Daoy (cell line): ENCODE results near the gene TSEN15. TPM values are rescaled to one million over a fixed set of nuclear protein-coding genes. Genes with fewer than 3 reads are reported as not detected.

ENCODE experiments used
- DNase-seq: peaks from one replicate; pipeline ENCODE4 v3.0.0-alpha.2; 2015; ENCODE audit warnings: low read depth
- total RNA-seq: library from RNA; depleted of rRNA; stranded (reverse); fragments of >200 nt; shearing (Covaris generic); gene quantifications from 2 replicates; pipeline ENCODE4 v1.2.3, GENCODE V29; 2014; rRNA removed

Gene TSEN15
- total RNA-seq, 1 experiment from 2014 or later = 62.2 TPM

DNA sequence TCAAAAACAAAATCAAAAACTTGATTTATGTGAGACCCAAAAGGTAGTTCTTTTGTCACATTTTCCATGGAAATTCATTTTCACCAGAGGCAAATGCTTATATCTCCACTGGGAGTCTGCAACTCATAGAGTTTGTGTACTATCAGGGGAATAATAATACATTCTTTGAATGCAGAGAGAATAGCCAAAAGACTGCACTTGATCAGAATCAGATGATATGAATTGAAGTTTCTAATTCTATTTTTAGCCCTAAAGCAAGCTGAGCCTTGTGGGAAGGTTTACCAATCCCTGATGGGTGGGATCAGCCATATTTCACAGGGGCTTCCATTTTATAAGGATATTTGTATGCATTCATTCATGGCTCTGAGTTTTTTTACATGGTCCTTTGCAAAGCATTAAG, 49.6 kb downstream of the TSEN15 start:
- DNase-seq = no peak

- DNase-seq = no peak
Observed at GRCh38 chr1:184101571-184101970, 50.0 kb downstream of the TSEN15 start.

- peak; percentile 18 for DNase-seq
Observed at GRCh38 chr1:184110272-184111204, 59.0 kb downstream of the TSEN15 start.

DNA sequence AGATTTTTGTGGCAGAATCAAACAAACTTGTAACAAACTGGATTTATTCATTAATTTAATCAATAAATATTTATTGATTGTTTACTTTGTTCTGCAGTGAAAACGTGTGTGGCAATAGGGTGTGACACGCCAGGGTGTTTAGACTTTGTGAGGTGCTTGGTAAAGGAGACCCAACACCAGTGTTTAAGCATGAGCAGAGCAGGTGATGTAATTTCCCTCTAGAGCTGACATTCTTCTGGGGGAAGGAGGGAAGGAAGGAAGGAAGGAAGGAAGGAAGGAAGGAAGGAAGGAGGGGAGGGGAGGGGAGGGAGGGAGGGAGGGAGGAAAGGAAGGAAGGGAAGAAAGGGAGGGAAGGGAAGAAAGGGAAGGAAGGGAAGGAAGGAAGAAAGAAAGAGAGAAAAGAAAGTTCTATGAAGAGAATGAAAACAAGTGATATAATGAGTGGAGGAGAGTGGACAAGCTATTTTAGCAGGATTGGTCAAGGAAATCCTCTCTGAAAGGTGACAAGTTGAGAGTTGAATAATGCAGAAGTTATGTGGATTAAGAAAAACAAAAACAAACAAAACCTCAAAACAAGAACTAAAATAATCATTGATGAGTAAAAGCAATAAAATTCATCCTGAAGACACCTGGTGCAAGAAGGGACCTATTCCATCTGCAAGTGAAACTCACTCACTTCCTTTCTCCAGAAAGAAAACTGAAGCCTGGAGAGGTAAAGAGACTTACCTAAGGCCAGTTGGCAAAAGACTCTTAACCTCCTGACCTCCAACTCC, 60.8 kb downstream of the TSEN15 start:
- DNase-seq = no peak

DNA sequence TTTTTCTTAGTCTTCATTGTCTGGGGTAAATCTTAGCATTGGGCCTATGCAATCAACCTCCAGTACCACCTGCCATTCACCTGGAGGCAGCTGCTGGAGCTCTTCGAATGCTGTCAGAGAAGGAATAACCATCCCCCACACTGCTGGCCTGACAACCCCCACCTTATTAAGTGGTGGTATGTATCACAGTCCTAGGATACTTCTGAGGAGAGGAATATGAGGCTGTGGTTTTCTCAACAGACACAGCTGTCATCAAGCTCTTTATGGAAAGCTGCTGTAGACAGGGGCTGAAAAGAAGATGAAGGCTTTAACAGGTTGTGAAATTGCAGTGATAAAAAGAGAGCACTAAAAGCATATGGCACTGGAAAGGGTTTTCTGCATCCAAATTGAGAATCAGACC, 61.7 kb downstream of the TSEN15 start:
- no peak for DNase-seq

DNA sequence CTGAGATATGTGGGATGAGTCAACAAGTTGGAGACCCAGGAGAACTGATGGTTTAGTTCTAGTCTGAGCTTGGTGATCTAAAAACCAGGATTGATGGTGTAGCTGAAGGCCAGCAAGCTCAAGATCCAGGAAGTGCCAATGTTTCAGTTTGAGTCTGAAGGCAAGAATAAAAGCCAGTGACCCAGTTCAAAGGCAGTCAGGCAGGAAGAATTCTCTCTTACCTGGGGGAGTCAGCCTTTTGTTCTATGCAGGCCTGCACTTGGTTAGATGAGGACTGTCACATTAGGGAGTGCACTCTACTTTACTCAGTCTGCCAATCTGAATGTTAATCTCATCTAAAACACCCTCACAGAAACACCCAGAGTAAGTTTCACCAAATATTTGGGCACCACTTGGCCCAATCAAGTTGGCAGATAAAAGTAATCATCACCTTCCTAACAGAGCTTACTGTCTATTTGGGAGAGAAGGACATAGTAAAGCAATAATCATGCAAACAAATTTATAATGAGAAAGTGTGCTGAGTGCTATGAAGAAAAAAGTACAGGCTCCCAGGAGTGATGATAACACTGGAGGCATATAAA, 63.4 kb downstream of the TSEN15 start:
- no peak for DNase-seq

DNA sequence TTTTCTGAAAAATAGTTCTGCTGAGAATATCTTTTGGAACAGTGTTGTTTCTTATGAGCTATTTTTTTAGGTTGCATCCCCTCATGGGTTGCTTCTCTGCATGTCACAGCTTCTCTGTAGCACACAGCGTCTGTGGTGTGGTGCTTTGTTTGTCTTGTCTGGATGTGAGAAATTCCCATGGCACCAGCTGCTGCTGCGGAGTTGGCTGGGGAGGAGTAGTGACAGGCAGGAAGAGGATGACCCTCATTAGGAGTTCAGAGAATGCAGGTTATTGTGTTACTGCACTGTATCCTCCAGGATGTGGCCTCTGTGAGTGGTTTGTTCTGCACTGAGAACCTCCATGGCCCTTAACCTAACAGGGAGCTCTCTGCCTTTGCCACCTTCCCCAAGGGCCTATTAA, 64.8 kb downstream of the TSEN15 start:
- DNase-seq = peak; percentile 6

- peak; percentile 83 for DNase-seq
Observed at GRCh38 chr1:184118046-184118445, 66.5 kb downstream of the TSEN15 start.

Other genes with a start within 250 kb of the TSEN15 start
- gene RGL1, start 246.6 kb upstream of the TSEN15 start, total RNA-seq = 5.4 and 8.1 TPM in 2 replicates
- gene COLGALT2, start 14.0 kb upstream of the TSEN15 start, total RNA-seq = 0.34 and 2.3 TPM in 2 replicates